GM12892 (cell line): ENCODE data around the gene METTL21A.

Source experiments
- POLR2A ChIP-seq: IDR thresholded peaks from 2 replicates; pipeline ENCODE4 v1.6.1; 2011; ENCODE audit warnings: low read depth, low read length, control low read depth
- POLR2AphosphoS5 ChIP-seq: IDR thresholded peaks from 2 replicates; pipeline ENCODE4 v1.6.1; 2011; ENCODE audit warnings: low read depth, low read length, control low read depth

GRCh38 chr2:207594264-207594663 lies 30.9 kb downstream of the METTL21A start:
- no peak for TF ChIP-seq POLR2A
- no peak for TF ChIP-seq POLR2AphosphoS5
